Measurements from ENCODE around the gene PCDHGA7. TPM values are rescaled to one million over a fixed set of nuclear protein-coding genes. Genes with fewer than 3 reads are reported as not detected.

The PCDHGA7 gene
- total and polyA plus RNA-seq, 2 donors (not counting 3 experiments of a cell fraction or from before 2014, with no cell fraction given) = 0.84 to 1.8 TPM

- TF ChIP-seq MAX (IDR thresholded peaks at IDR 0.05; ENCODE audit: insufficient read depth, insufficient read length) (peak; percentile 34), GATA2 (IDR thresholded peaks at IDR 0.05; ENCODE audit: insufficient read depth, insufficient read length, low read depth, low read length) (no peak), CTCF (IDR thresholded peaks at IDR 0.05; ENCODE audit: extremely low read depth in 1 of 2, insufficient read depth in 1 of 2, low read depth in 1 of 2, low read length in 2 of 2) (peak; percentile 45 to 69)
- FAIRE-seq = peak; percentile 91
- CTCF ChIA-PET = interaction anchor here (0.6 to 6.8 kb wide), 66 partner anchors 9 to 613 kb away, joined by 3 to 308 read pairs (median 6); partner anchors contain the start of genes DIAPH1, PCDHB10, PCDHB14 and PCDHB15
Observed at GRCh38 chr5:141430332-141431113, 48.0 kb downstream of the PCDHGA7 start, which contains the start of gene PCDHGA12. PCDHGA12 (plus strand) TSS chr5:141430507; CDS start chr5:141430760, 253 bp downstream.

More at GRCh38 chr5:141430332-141431113, 48.0 kb downstream of the PCDHGA7 start, which contains the start of gene PCDHGA12:
- Histone ChIP-seq H3K4me2 (ENCODE audit: insufficient read depth, low read length) (peak within 1 kb of the TSS; percentile 93), H4K20me1 (replicated peaks; ENCODE audit: control insufficient read depth, extremely low read depth, insufficient read depth, low read length) (no peaks in the 10 kb centered on the region), H3K9me3 (replicated peaks; ENCODE audit: control insufficient read depth, insufficient read depth, low read length) (no peaks in the 10 kb centered on the region), H2AFZ (ENCODE audit: low read depth, low read length) (peak within 1 kb of the TSS; percentile 86), H3K9ac (replicated peaks; ENCODE audit: extremely low read depth, insufficient read depth, low read length) (peak within 1 kb of the TSS; percentile 34), H3K27ac (ENCODE audit: insufficient read depth, low read depth, low read length) (peak within 1 kb of the TSS; percentile 10), H3K9me1 (replicated peaks; ENCODE audit: control insufficient read depth, extremely low read depth, insufficient read depth, low read length) (no peaks in the 10 kb centered on the region), H3K4me1 (ENCODE audit: control insufficient read depth, extremely low read depth, insufficient read depth, low read length) (peaks cover 17% of the 10 kb centered on the region), H3K4me3 (replicated peaks in 1 of 3; ENCODE audit: insufficient read depth in 1 of 3, low read depth in 1 of 3, low read length in 3 of 3) (peak within 1 kb of the TSS; percentile 30 to 67 (median 40)), H3K36me3 (ENCODE audit: control insufficient read depth in 2 of 2, extremely low read depth in 1 of 2, insufficient read depth in 2 of 2, low read length in 2 of 2) (no peaks in the 10 kb centered on the region), H3K27me3 (ENCODE audit: control insufficient read depth in 2 of 2, insufficient read depth in 2 of 2, low read length in 2 of 2) (peaks cover 25 to 48% of the 10 kb centered on the region in 2 experiments), H3K79me2 (ENCODE audit: control insufficient read depth, insufficient read depth, low read length) (no peaks in the 10 kb centered on the region)
- dilution Hi-C loops (cut with MboI; ENCODE audit: extremely low pct_ligation_motif_present, low sequenced_read_pairs) (no loop called here), intact Hi-C loops (cut with micrococcal nuclease) (loop anchor here (1.0 kb wide), 5 partner anchors 9 to 128 kb away; partner anchors contain the start of genes PCDHGA11 and PCDHGC3)
- peak; percentile 87 for DNase-seq (ENCODE audit: low read depth, low spot score)
- POLR2A ChIA-PET = interaction anchor here (0.7 to 1.9 kb wide), 7 partner anchors 9 to 1200 kb away, joined by 3 to 10 read pairs (median 5); partner anchors contain the start of genes PCDHGA10 and PCDHGA11
- BruUV-seq (replicated peaks) = TSS peak; percentile 48
